Left cardiac atrium (tissue), 4 donors: ENCODE measurements around the gene ATAD3B. TPM values are rescaled to one million over a fixed set of nuclear protein-coding genes. Genes with fewer than 3 reads are reported as not detected.
"Not testable (repeated sequence)": the region's sequence is repeated elsewhere in the genome, so short reads cannot be mapped to it uniquely, and the experiment has no call there.

Source experiments
- ATAC-seq, 2 donors: fragments of 200-7000 bp; cut with Tn5 transposase; one replicate each; pipeline ENCODE4 v1.9.1; 2020; ENCODE audit warnings: mild to moderate bottlenecking in 2 of 2, moderate library complexity in 2 of 2
- DNase-seq: peaks from one replicate; pipeline ENCODE4 v3.0.0-alpha.2; 2020
- intact Hi-C, 2 donors: fragments of 100-400 bp; cut with DNase I; formaldehyde crosslinking; loops; one replicate each; pipeline versions ENCODE4 v1.14.1 to v1.15.1; 2022 to 2023
- total RNA-seq, 2 donors: library from RNA; stranded (reverse); fragmentation: NEBNext Ultra II Directional; extraction: Animal tissue kit (Norgen Biotek cat#: 25700); gene quantifications; one replicate each; pipeline ENCODE4 v1.2.1, GENCODE V29; 2021
- donor health status: DM: no; HTN: yes; CAD: no.
- donor health status: DM: no; HTN: yes; CAD: no; lungs with severe emphysema.
- donor health status: DM: yes; HTN: yes; CAD: no.
- donor health status: Dilated cardiomyopathy.

ATAD3B gene
- total RNA-seq, 2 donors from 2014 or later: 6.9 to 7.3 TPM

DNA sequence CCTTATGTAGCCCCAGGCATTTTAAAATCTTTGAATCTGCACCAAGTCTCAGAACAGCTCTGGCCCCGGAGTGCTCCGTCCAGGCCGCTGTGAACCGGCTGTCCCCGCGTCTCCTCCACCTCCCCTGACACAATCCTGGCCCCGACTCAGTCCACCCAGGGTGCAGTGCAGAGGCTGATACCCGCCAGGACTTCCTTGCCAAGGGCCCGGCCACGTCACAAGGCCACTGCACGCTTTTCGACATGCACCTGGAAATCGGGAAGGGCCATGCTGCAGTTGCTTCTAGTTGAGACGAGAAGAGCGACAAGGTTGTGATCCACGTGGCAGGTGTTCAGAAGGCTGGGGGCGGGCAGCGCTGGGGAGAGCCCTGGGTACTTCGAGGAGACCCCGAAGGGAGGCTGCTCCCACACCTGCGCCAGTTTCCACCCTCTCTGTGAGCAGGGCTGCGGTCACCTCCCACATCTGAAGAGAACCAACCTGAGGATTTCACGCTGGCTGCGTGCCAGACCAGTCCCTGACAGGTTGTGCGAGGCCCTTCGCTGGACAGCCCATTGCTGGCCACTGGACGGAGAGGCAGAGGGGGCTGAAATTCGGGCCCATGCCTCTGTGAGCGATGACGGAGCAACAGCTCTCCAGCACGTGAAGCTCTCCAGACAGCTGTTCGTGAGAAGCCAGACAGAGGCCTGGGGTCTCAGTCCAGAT lies 29.3 kb upstream of the ATAD3B start:
- DNase-seq (peak; percentile 24), ATAC-seq (peak in 1 of 2 donors; percentile 16)
- intact Hi-C loops: loop anchor here in 1 of 2 donors (5.0 kb wide), 1 partner anchor 35 kb away; the partner anchor contains the start of gene MRPL20

DNA sequence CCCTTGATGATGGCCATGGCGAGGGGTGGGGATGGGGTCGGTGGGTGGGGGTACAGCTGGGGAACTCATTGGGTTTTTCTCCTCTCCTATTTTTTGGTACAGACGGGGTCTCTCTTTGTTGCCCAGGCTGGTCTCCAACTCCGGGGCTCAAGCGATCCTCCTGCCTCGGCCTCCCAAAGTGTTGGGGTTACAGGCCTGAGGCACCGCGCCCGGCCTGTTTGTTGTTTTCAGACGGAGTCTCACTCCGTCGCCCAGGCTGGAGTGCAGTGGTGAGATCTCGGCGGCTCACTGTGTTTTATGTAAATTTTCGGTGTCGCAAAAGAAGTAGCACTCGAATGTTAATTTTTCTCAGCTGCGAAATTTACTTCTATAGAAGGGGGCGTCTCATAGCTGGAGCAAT lies 24.9 kb upstream of the ATAD3B start:
- ATAC-seq, DNase-seq, intact Hi-C loops: not testable (repeated sequence)

DNA sequence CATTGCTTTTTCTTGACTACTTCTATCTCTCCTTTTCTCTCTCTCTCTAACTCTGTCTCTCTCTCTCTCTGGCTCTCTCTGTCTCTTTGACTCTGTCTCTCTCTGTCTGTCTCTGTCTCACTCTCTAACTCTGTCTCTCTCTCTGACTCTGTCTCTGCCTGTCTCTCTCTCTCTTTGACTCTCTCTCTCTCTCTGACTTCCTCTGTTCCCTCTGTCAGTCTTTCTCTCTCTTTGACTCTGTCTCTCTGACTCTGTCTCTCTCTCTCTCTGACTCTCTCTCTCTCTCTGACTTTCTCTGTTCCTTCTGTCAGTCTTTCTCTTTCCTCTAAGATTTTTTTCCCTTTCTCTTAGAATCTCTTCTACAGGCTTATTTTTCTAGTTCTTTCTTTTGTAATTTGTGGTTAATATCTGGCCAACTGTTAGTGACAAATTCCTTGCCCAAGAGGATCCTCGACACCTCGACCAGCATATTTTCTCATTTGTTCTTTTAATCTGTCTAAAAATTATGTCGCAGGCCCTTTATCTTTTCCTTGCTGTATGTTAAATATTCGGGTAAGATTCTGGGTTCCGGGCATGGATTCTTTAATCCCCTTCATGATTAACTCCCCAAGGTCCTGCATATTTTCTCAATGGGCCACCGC lies 22.3 kb upstream of the ATAD3B start, which contains the start of gene ATAD3C:
Gene ATAD3C (plus strand): TSS at position 591 of the 641 bp plus-strand sequence. CDS start 995 bp downstream, outside the sequence.
- intact Hi-C loops: no loop called here
- no peak for DNase-seq
- no peak for ATAC-seq

DNA sequence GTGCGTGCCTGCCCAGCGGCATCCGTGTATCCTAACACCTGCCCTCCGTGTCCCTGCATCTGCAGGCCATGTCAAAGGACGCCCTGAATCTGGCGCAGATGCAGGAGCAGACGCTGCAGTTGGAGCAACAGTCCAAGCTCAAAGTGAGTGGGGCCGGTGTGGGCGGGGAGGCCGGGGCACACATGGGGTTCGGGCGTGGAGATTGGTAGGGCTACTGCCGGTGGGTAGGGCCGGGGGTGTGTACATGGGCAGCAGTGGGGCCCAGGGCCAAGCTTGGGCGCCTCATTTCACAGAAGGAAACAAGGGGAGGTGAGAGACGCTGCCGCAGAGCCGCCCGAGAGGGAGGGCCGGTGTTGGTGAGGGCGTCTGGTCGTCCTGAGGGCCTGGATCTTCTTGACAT lies 20.9 kb upstream of the ATAD3B start:
- DNase-seq, intact Hi-C loops, ATAC-seq: not testable (repeated sequence)

DNA sequence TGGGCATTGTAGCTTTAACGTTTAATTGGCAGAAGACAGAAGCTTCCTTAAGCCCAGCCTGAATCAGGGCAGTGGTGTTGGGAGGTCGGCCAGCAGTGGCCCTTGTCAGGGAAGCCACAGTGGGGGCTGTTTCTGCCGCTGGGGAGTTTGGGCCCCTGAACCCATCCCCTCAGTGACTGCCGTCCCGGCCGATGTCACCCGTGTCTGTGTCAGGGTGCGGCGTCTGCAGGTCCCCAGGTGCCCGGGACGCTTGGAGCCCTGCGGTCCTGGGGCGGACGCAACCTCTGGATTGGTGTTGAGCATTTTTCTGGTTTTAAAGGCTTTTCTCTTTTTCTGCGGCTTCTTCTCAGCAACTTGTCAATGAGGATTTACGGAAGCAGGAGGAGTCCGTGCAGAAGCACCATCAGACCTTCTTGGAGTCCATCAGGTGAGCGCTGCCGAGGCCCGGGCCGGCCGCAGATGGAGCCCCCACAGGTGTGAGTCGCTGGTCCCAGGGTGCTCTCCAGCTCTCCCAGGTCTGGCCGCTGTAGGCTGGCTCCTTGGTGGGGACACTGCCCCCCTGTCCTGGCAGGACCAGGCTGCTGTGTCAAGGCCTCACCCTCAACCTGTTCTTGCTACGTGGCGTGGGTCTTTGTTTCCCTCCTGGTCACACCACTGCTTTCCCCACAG lies 19.7 kb upstream of the ATAD3B start:
- intact Hi-C loops: no loop called here
- ATAC-seq: no peak
- no peak for DNase-seq

DNA sequence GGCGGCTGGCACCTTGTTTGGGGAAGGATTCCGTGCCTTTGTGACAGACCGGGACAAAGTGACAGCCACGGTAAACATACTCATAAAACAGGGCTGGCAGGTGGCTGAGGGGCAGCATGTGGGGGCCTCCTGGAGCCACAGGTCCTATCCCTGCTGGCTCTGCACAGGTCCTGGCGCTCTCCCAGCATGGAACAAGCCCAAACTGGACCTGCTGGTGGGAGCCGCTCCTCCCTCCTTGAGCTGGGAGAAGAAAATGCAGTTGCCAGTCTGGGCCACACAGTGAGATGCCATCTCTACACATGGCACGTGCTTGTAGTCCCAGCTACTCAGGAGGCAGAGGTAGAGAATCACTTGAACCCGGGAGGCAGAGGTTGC lies 19.2 kb upstream of the ATAD3B start:
- DNase-seq, ATAC-seq, intact Hi-C loops: not testable (repeated sequence)

DNA sequence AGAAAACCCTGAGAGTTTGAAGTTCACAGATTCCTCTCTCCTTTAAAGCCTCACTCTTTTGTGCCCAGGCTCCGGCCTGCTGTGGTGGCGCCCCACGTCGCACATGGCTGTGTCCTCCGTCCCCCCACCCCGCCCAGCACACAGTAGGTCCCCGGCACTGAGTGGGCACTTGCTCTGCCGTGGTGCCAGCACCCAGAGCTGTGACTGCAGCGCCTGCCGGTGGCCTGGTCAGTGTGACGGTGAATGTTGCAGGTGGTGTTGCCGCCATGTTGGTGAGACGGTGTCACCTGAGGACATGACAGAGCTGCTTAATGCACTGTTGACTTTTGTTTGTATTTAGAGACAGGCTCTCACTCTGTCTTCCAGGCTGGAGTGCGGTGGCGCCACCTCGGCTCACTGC lies 18.7 kb upstream of the ATAD3B start:
- DNase-seq (no peak), ATAC-seq (no peak)
- intact Hi-C loops: no loop called here

DNA sequence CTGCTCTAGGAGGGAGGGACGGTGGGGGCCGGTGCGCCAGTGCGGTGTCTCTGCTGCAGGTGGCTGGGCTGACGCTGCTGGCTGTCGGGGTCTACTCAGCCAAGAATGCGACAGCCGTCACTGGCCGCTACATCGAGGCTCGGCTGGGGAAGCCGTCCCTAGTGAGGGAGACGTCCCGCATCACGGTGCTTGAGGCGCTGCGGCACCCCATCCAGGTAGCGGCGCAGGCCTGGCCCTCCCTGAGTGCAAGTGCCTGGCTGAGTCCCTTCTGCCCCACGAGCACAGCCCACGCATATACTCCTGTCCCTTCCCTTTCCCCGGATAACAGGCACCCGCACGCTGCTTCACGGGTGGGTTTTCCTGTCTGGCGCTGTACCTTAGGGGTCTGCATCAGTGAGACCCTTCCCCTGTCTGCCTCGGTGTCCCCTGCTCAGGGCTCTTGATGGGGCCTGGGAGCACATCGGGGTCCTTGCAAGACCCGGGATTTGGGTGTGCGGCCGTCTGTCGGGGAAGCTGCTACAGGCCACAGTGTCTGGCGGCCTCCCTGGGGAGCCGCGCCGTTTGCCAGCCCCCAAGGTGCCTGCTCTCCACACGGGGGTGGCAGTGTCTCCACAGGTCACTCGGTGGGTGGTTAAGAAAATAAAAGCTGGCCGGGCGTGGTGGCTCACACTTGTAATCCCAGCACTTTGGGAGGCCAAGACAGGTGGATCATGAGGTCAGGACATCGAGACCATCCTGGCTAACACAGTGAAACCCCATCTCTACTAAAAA lies 17.1 kb upstream of the ATAD3B start:
- ATAC-seq, intact Hi-C loops, DNase-seq: not testable (repeated sequence)

DNA sequence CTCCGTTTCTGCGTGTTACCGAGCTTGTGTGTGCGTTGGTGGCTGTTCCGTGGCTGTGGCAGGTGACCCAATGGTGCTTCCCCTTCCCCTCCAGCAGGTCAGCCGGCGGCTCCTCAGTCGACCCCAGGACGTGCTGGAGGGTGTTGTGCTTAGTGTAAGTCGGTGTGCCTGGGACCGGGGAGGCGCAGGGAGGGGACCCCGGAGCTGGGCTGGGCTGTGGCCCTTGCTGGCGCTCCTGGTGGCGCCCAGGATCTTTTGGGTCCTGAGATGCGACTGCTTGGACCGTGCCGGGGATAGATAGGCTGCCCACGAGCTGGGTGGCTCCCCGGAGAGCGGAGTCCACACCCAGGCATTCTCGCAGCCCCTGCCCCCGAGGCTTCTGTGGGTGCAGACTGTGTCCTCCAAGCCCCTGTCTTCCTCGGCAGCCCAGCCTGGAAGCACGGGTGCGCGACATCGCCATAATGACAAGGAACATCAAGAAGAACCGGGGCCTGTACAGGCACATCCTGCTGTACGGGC lies 16.1 kb upstream of the ATAD3B start:
- intact Hi-C loops: no loop called here
- DNase-seq (no peak), ATAC-seq (no peak)

DNA sequence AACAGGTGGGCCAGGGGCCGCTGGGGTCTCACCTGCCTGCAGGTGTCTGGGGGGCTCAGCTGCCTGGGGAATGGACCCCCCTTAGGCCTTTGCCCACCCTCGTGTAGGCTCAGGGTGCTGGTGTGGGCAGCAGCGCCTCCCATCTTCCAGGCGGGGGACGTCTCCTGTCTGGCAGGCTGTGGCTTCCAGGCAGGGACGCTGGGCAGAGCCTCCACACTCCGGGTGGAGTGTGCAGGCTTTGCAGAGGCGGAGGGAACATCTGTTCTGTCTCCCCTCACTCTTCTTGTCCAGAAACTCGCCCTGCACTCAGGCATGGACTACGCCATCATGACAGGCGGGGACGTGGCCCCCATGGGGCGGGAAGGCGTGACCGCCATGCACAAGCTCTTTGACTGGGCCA lies 15.6 kb upstream of the ATAD3B start:
- ATAC-seq, intact Hi-C loops, DNase-seq: not testable (repeated sequence)

DNA sequence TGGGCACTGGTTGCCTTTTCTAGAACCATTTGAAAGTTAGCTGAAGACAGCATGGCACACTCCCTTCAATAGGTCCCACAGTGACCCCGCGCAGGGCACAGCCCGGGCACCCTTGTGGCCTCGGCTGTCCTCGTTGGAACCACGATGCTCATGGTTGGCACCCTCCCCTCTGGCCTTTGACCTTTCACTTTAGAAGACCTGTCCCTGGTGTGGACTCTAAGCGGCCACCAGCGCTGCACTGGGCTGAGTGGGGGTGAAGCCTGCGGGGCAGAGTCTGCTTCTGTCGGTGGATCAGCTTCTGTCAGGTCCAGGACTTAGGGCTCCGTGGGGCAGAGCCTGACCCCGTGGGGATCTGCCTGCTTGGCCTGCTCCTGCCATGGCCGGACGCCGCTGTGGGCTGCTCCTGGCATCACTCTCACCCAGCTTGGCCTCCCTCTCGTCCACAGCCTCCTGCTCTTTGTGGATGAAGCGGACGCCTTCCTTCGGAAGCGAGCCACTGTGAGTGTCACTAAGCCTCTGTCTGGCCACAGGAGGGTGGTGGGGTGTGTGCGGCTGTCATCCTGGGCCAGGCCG lies 14.8 kb upstream of the ATAD3B start:
- intact Hi-C loops, DNase-seq, ATAC-seq: not testable (repeated sequence)

DNA sequence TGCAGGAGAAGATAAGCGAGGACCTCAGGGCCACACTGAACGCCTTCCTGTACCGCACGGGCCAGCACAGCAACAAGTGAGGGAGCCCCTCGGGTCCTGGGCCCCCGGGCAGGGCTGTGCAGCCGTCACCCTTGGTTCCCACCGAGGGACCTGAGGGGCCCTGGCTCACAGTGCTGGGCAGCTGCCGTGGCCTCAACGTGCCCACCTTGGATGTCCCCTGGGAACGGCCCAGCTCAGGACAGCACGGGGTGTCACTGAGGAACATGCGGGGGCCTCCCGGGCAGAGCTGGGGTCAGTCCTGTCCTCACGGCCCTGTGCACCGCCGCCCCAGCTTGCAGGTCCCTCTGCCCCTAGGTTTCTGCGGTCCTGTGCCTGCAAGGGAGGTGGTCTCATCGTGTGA lies 12.4 kb upstream of the ATAD3B start:
- not testable (repeated sequence) for ATAC-seq

DNA sequence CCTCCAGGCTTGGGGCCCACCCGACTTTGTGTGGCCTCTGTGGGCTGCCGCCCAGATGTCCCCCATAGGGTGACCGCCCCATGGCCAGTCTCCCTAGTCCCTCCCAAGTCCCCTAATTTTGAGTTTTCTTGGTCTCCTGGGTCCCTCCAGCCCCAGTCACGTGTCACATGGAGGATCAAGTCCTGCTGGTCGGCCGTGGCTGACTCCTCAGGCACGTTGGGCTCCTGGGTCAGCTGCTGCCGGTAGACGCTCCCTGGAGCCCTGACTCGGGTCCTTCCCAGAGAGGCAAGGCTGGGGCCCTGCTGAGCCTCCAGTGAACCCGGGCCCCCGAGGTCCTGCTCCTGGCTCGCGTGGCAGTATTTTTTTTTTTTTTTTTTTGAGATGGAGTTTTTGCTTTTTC lies 11.9 kb upstream of the ATAD3B start:
- intact Hi-C loops, ATAC-seq, DNase-seq: not testable (repeated sequence)

More for the DNA sequence above, 12.4 kb upstream of the ATAD3B start:
- intact Hi-C loops, DNase-seq: not testable (repeated sequence)

DNA sequence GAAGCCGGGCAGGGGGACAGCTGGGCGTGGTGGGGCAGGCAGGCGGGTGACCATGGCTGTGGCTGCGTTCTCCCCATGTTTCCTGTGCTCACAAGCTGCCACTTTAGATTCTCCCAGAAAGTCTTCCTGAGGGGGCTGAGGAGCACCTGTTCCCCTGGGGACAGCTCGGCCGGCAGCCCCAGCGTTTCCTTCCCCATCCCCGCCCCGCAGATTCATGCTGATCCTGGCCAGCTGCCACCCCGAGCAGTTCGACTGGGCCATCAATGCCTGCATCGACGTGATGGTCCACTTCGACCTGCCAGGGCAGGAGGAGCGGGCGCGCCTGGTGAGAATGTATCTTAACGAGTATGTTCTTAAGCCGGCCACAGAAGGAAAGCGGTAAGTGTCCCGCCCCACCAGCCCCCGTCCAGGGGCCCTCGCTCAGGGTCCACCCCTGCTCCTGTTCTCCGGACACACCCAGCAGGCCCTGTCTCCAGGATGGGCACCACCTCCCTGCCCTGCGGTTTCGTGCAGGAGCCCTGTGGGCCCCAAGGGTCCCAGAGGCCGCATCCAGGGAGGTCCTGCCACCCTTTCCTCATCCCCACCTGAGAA lies 10.9 kb upstream of the ATAD3B start:
- intact Hi-C loops: no loop called here
- ATAC-seq: no peak
- DNase-seq: no peak

DNA sequence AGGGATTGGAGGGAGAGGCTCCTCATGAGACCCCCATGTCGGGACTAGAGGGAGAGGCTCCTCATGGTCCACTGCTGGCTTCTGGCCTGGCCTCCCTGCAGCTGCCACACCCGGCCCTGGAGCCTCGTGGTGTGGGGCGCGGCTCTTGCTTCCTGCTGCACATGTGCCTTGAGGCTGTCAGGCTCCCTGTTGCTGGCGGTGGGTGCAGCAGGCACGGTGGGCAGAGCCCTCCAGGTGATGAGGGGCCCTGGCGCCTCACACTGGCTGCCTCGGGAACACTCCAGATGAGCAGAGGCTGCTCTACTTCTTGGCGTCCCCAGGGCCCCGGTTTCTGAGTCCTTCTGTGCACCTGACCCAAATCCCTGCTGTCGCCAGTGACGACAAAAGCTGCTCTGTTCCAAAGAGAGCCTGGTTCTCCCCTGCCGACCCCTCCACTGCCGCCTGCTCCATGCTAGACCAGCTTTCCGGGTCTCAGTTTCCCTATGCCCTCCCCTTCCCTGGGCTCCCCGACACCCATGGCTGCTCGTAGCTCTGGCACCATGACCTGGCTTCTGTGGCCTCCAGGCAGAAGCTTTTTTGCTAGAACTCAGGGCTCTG lies 9.7 kb upstream of the ATAD3B start:
- ATAC-seq (no peak), DNase-seq (no peak)
- intact Hi-C loops: no loop called here

DNA sequence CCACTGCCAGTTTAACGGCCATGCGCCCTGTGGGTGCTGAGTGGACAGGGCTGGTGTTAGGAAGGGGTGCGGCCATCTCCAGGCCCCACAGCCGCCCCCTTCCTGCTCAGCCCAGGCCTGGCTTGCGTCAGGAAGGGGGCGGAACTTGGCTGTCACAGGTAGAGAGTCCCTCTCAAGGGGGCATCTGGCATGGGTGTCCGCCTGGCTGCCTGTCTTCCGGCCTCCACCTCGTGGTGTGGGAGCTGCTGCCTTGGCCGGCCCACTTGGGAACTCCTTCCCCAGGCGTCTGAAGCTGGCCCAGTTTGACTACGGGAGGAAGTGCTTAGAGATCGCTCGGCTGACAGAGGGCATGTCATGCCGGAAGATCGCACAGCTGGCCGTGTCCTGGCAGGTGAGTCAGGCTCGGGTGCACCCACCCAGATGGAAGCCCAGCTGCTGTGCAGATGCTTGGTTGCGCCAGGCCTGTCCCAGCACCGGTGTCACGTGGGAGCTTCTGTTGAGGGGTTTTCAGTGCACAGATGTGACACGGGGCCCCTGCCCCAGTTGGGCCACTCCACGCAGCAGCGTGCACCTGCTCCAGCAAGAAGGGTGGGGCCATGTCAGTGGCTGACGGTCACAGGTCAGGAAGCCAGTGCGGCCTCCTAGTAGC lies 9.1 kb upstream of the ATAD3B start:
- peak; percentile 83 to 87 for ATAC-seq
- DNase-seq: peak; percentile 53
- intact Hi-C loops: no loop called here

DNA sequence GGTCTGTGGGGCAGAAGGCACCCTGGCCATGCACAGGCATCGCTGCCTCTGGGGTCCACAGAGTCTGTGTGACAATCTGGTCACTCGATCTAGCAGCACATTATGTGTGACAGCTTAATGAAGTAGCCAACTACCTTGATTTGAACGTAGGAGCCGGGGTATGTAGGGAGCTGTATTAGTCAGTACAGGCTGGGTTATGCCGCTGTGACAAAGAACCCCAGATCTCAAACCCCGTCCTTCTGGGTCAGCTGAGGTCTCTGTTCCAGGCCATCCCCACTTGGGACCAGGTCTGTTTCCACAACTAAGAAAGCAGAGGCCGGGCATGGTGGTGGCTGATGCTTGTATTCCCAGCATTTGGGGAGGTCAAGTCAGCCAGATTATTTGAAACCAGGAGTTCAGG lies 8.3 kb upstream of the ATAD3B start:
- DNase-seq (no peak), ATAC-seq (no peak)
- intact Hi-C loops: no loop called here
